CD4-positive, alpha-beta T cell (primary cell): ENCODE measurements around the gene SMIM31. TPM values are rescaled to one million over a fixed set of nuclear protein-coding genes. Genes with fewer than 3 reads are reported as not detected.

ENCODE experiments used
- ATAC-seq: fragments of 200-7000 bp; cut with Tn5 transposase; one replicate; pipeline ENCODE4 v1.10.0; 2022; ENCODE audit warnings: mild to moderate bottlenecking; ENCODE audit not compliant: poor library complexity
- CTCF ChIA-PET: fragments of 350-600 bp; sonication (Branson Sonifier 250); formaldehyde crosslinking; loops from one replicate; lab custom pipeline; 2021; ENCODE audit warnings: antibody characterized with exemption, inconsistent platforms; lab: Charles Lee
- POLR2A ChIA-PET: fragments of 350-600 bp; sonication (Branson Sonifier 250); formaldehyde crosslinking; loops from one replicate; lab custom pipeline; 2021; ENCODE audit warnings: antibody characterized with exemption, inconsistent platforms; lab: Charles Lee
- DNase-seq, 14 experiments: peaks; one replicate each; pipeline ENCODE4 v3.0.0-alpha.2; 2013 to 2020; ENCODE audit warnings: mixed read lengths in 2 of 14
- H3K27ac ChIP-seq, 2 donors: one replicate each; pipeline versions ENCODE4 v1.5.1 to v1.7.0; 2013; ENCODE audit warnings: low read length in 2 of 2, low read depth in 1 of 2, mild to moderate bottlenecking in 1 of 2
- H3K27me3 ChIP-seq, 2 experiments: 1 replicate in 1 of 2; 2 replicates in 1 of 2; pipeline versions ENCODE4 v1.6.1 to v1.7.0; 2013; ENCODE audit warnings: low read length in 2 of 2, control low read depth in 1 of 2, mild to moderate bottlenecking in 1 of 2, moderate library complexity in 1 of 2; ENCODE audit not compliant: insufficient read depth in 2 of 2, control insufficient read depth in 1 of 2
- H3K36me3 ChIP-seq: one replicate; pipeline ENCODE4 v1.6.1; 2013; ENCODE audit warnings: low read length, control low read depth; ENCODE audit not compliant: insufficient read depth
- H3K4me1 ChIP-seq: one replicate; pipeline ENCODE4 v1.6.1; 2013; ENCODE audit warnings: low read length, control low read depth; ENCODE audit not compliant: insufficient read depth
- H3K4me3 ChIP-seq: one replicate; pipeline ENCODE4 v1.5.1; 2013; ENCODE audit warnings: mild to moderate bottlenecking, low read length, moderate library complexity
- H3K9me3 ChIP-seq, 2 experiments: 1 replicate in 1 of 2; 2 replicates in 1 of 2; pipeline versions ENCODE4 v1.6.1 to v1.7.0; 2013; ENCODE audit warnings: low read length in 2 of 2, mild to moderate bottlenecking in 2 of 2, control low read depth in 1 of 2, moderate library complexity in 1 of 2; ENCODE audit not compliant: control insufficient read depth in 1 of 2, insufficient read depth in 1 of 2
- H3K27ac Mint-ChIP-seq: one replicate; pipeline ENCODE4 v1.8.0; 2020; ENCODE audit warnings: mixed read lengths
- H3K27me3 Mint-ChIP-seq: one replicate; pipeline ENCODE4 v1.8.0; 2021; ENCODE audit warnings: mixed read lengths
- H3K36me3 Mint-ChIP-seq: one replicate; pipeline ENCODE4 v1.8.0; 2021; ENCODE audit warnings: low read depth, mixed read lengths
- H3K4me1 Mint-ChIP-seq: one replicate; pipeline ENCODE4 v1.8.0; 2021; ENCODE audit warnings: low read depth, mixed read lengths
- H3K4me3 Mint-ChIP-seq: one replicate; pipeline ENCODE4 v1.8.0; 2020; ENCODE audit warnings: mild to moderate bottlenecking, mixed read lengths
- H3K9me3 Mint-ChIP-seq: one replicate; pipeline ENCODE4 v1.8.0; 2020; ENCODE audit warnings: mixed read lengths
- intact Hi-C, 2 experiments: fragments of 100-400 bp; cut with DNase I in 1 of 2; cut with micrococcal nuclease in 1 of 2; formaldehyde crosslinking; loops; one replicate each; pipeline versions ENCODE4 v1.15.1 to v1.9.0; 2023 to 2025; cut with DNase I, micrococcal nuclease
- total RNA-seq, 174 experiments: library from RNA in 2 of 174; stranded (reverse) in 2 of 174; gene quantifications; one replicate each; pipeline ENCODE4 v1.2.3 and lab custom pipeline; 2021 to 2026
- TF ChIP-seq, protein P1 (sequence below): fragments of 200-600 bp; IDR thresholded peaks from one replicate; pipeline ENCODE4 v1.8.0; 2022; ENCODE audit warnings: antibody characterized with exemption, mild to moderate bottlenecking

The SMIM31 gene
- total RNA-seq, 2 experiments from 2014 or later = not detected

DNA sequence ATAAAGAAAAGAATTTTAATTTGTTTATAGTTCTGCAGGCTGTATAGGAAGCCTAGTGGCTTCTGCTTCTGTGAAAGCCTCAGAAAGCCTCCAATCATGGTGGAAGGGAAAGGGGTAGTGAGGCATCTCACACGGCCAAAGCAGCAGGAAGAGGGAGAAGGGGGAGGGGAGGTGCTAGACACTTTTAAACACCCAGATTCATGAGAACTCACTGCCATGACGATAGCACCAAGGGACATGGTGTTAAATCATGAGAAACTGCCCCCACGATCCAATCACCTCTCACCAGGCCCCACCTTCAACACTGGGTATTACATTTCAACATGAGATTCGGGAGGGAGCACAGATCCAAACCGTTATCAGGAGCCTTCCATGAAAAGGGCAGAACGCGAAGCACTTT is 18.1 kb downstream of the SMIM31 start:
- intact Hi-C loops = no loop called here
- CTCF ChIA-PET = no interaction called here
- POLR2A ChIA-PET = no interaction called here

GRCh38 chr4:164779080-164779479 is 25.1 kb downstream of the SMIM31 start:
- POLR2A ChIA-PET = no interaction called here
- Histone ChIP-seq H3K27me3 (no peaks in the 10 kb centered on the region), H3K36me3 (no peaks in the 10 kb centered on the region), H3K4me1 (no peaks in the 10 kb centered on the region), H3K9me3 (no peaks in the 10 kb centered on the region), H3K4me3 (no peak overlapping the region), H3K27ac (no peak overlapping the region)
- ATAC-seq (no peak), DNase-seq (no peak)
- TF ChIP-seq, protein P1, sequence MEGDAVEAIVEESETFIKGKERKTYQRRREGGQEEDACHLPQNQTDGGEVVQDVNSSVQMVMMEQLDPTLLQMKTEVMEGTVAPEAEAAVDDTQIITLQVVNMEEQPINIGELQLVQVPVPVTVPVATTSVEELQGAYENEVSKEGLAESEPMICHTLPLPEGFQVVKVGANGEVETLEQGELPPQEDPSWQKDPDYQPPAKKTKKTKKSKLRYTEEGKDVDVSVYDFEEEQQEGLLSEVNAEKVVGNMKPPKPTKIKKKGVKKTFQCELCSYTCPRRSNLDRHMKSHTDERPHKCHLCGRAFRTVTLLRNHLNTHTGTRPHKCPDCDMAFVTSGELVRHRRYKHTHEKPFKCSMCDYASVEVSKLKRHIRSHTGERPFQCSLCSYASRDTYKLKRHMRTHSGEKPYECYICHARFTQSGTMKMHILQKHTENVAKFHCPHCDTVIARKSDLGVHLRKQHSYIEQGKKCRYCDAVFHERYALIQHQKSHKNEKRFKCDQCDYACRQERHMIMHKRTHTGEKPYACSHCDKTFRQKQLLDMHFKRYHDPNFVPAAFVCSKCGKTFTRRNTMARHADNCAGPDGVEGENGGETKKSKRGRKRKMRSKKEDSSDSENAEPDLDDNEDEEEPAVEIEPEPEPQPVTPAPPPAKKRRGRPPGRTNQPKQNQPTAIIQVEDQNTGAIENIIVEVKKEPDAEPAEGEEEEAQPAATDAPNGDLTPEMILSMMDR = no peak
- H3K4me3 Mint-ChIP-seq = no peak overlapping the region
- no peak overlapping the region for H3K27ac Mint-ChIP-seq
- no peaks in the 10 kb centered on the region for H3K9me3 Mint-ChIP-seq
- H3K4me1 Mint-ChIP-seq = no peaks in the 10 kb centered on the region
- CTCF ChIA-PET = interaction anchor here (1.0 kb wide), 1 partner anchor 33 kb away, joined by 3 read pairs; no protein-coding TSS in a partner anchor
- H3K36me3 Mint-ChIP-seq = no peaks in the 10 kb centered on the region
- intact Hi-C loops = loop anchor here in 1 of 2 experiments (5.0 kb wide), 1 partner anchor 318 kb away; no protein-coding TSS in a partner anchor
- H3K27me3 Mint-ChIP-seq = peaks cover 4% of the 10 kb centered on the region

More for the DNA sequence above, 18.1 kb downstream of the SMIM31 start:
- Mint-ChIP-seq H3K27ac (no peak overlapping the region), H3K9me3 (no peaks in the 10 kb centered on the region), H3K27me3 (peaks cover 14% of the 10 kb centered on the region), H3K4me3 (no peak overlapping the region), H3K4me1 (no peaks in the 10 kb centered on the region), H3K36me3 (no peaks in the 10 kb centered on the region)
- ATAC-seq = no peak
- Histone ChIP-seq H3K9me3 (no peaks in the 10 kb centered on the region), H3K36me3 (no peaks in the 10 kb centered on the region), H3K27ac (no peak overlapping the region), H3K4me1 (no peaks in the 10 kb centered on the region), H3K27me3 (no peaks in the 10 kb centered on the region), H3K4me3 (no peak overlapping the region)
- no peak for DNase-seq
- TF ChIP-seq, protein P1 = no peak

- H3K36me3 Mint-ChIP-seq = no peaks in the 10 kb centered on the region
- intact Hi-C loops = loop anchor here in 1 of 2 experiments (5.0 kb wide), 1 partner anchor 317 kb away; no protein-coding TSS in a partner anchor
- no peaks in the 10 kb centered on the region for H3K4me1 Mint-ChIP-seq
- no peaks in the 10 kb centered on the region for H3K27me3 ChIP-seq
- no peak overlapping the region for H3K27ac ChIP-seq
- no peaks in the 10 kb centered on the region for H3K4me1 ChIP-seq
- ChIA-PET POLR2A (no interaction called here), CTCF (interaction anchor here (1.0 kb wide), 1 partner anchor 32 kb away, joined by 3 read pairs; no protein-coding TSS in a partner anchor)
- no peaks in the 10 kb centered on the region for H3K9me3 Mint-ChIP-seq
- no peak overlapping the region for H3K4me3 ChIP-seq
- ATAC-seq = no peak
- TF ChIP-seq, protein P1 = peak; percentile 53
- H3K27ac Mint-ChIP-seq = no peak overlapping the region
- H3K9me3 ChIP-seq = no peaks in the 10 kb centered on the region
- H3K4me3 Mint-ChIP-seq = no peak overlapping the region
- peaks cover 4% of the 10 kb centered on the region for H3K27me3 Mint-ChIP-seq
- peak in 4 of 14 experiments; percentile 0 to 34 (median 21) for DNase-seq
- no peaks in the 10 kb centered on the region for H3K36me3 ChIP-seq
These were observed 25.9 kb downstream of the SMIM31 start for GRCh38 chr4:164779811-164780216.
